Testis (tissue), 2 donors: Measurements from ENCODE around the gene SYF2.

Experiments
- POLR2A ChIP-seq: fragments of 450-650 bp; IDR thresholded peaks from one replicate; pipeline ENCODE4 v1.6.1; 2017; ENCODE audit warnings: antibody characterized with exemption, mild to moderate bottlenecking, moderate library complexity
- TF ChIP-seq, protein P1 (sequence below), 3 experiments: fragments of 450-650 bp in 2 of 3; fragments of 200-600 bp in 1 of 3; sonication (generic) in 1 of 3; IDR thresholded peaks; one replicate each; pipeline ENCODE4 v1.5.1; 2016 to 2019; ENCODE audit warnings: antibody characterized with exemption in 3 of 3, mild to moderate bottlenecking in 2 of 3, moderate library complexity in 1 of 3

DNA sequence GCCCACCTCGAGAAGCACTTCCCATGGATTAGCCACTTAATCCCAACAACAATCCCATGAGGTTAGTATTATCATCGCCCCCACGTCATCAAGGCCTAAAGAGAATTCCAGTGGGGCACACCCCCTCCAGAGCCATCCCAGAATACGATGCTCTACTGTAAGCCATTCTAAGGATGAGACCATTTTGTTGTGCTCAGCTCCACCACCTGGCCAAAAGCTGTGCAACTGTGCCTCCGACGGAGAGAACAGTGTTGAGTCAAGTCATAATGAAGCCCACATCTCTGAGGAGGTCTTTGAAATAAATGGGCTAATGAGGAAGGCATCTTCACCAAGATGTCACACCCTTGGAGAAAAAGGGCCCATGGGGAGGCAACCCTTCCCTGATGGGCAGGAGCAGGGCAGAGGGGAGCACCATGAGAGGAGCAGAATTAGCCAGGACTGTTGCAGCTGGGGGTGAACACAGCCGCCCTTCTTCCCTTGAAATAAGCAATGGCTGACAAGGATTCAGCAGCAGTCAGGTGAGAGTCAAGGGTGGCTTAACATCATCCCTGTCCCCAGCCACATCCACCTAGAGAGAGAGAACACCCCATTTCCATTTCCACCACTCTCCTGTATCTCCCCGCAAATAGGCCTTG lies 14.6 kb downstream of the SYF2 start:
- TF ChIP-seq POLR2A: no peak
- TF ChIP-seq, protein P1, sequence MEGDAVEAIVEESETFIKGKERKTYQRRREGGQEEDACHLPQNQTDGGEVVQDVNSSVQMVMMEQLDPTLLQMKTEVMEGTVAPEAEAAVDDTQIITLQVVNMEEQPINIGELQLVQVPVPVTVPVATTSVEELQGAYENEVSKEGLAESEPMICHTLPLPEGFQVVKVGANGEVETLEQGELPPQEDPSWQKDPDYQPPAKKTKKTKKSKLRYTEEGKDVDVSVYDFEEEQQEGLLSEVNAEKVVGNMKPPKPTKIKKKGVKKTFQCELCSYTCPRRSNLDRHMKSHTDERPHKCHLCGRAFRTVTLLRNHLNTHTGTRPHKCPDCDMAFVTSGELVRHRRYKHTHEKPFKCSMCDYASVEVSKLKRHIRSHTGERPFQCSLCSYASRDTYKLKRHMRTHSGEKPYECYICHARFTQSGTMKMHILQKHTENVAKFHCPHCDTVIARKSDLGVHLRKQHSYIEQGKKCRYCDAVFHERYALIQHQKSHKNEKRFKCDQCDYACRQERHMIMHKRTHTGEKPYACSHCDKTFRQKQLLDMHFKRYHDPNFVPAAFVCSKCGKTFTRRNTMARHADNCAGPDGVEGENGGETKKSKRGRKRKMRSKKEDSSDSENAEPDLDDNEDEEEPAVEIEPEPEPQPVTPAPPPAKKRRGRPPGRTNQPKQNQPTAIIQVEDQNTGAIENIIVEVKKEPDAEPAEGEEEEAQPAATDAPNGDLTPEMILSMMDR (IDR thresholded peaks at IDR 0.05): no peak
